Measurements from ENCODE around the gene SHISA9.

GRCh38 chr16:13203725-13204124 lies 302.3 kb downstream of the SHISA9 start:
- TF ChIP-seq CTCF (IDR thresholded peaks at IDR 0.05; ENCODE audit: insufficient read depth, low read length): no peak
- no peak for TF ChIP-seq GABPA (IDR thresholded peaks at IDR 0.05; ENCODE audit: low read depth)
- TF ChIP-seq REST (IDR thresholded peaks at IDR 0.05; ENCODE audit: insufficient replicate concordance, low read depth): no peak
- no peak for TF ChIP-seq POLR2AphosphoS5 (IDR thresholded peaks at IDR 0.05; ENCODE audit: low read depth)

All from HL-60 (cell line).